Progenitor cell of endocrine pancreas (in vitro differentiated cells): ENCODE measurements around the gene CDC25B. TPM values are rescaled to one million over a fixed set of nuclear protein-coding genes. Genes with fewer than 3 reads are reported as not detected.
A peak's percentile ranks its signal among the peaks of the same experiment; 100 is the strongest.

Source experiments
- DNase-seq: peaks from one replicate; pipeline ENCODE4 v3.0.0; 2021; ENCODE audit warnings: low spot score; ENCODE audit not compliant: unreplicated experiment
- H3K27ac Mint-ChIP-seq: 2 replicates; pipeline ENCODE4 v1.8.0; 2021; ENCODE audit warnings: mild to moderate bottlenecking, moderate library complexity, mixed read lengths
- H3K27me3 Mint-ChIP-seq: 2 replicates; pipeline ENCODE4 v1.8.0; 2021; ENCODE audit warnings: mixed read lengths
- H3K36me3 Mint-ChIP-seq: 2 replicates; pipeline ENCODE4 v1.8.0; 2022; ENCODE audit warnings: mixed read lengths; ENCODE audit not compliant: insufficient read depth
- H3K4me1 Mint-ChIP-seq: 2 replicates; pipeline ENCODE4 v1.8.0; 2021; ENCODE audit warnings: low read depth, mixed read lengths
- H3K4me3 Mint-ChIP-seq: 2 replicates; pipeline ENCODE4 v1.8.0; 2021; ENCODE audit warnings: low read depth, mild to moderate bottlenecking, moderate library complexity, mixed read lengths
- H3K9me3 Mint-ChIP-seq: 2 replicates; pipeline ENCODE4 v1.8.0; 2021; ENCODE audit warnings: low read depth, mixed read lengths
- total RNA-seq: library from RNA; stranded (reverse); gene quantifications from 2 replicates; pipeline ENCODE4 v1.2.1, GENCODE V29; 2021
- TF ChIP-seq, protein P1 (sequence below): fragments of 200-600 bp; sonication (generic); IDR thresholded peaks from one replicate; pipeline ENCODE4 v1.5.0; 2021; ENCODE audit warnings: antibody characterized with exemption, mild to moderate bottlenecking; ENCODE audit not compliant: unreplicated experiment

CDC25B gene
- total RNA-seq, 1 donor from 2014 or later, result 36.7 TPM

- Mint-ChIP-seq H3K27me3 (peaks cover 61% of the 10 kb centered on the region), H3K4me1 (peaks cover 1% of the 10 kb centered on the region), H3K9me3 (no peaks in the 10 kb centered on the region), H3K4me3 (peak overlapping the region; percentile 46), H3K36me3 (no peaks in the 10 kb centered on the region), H3K27ac (no peak overlapping the region)
- TF ChIP-seq, protein P1, sequence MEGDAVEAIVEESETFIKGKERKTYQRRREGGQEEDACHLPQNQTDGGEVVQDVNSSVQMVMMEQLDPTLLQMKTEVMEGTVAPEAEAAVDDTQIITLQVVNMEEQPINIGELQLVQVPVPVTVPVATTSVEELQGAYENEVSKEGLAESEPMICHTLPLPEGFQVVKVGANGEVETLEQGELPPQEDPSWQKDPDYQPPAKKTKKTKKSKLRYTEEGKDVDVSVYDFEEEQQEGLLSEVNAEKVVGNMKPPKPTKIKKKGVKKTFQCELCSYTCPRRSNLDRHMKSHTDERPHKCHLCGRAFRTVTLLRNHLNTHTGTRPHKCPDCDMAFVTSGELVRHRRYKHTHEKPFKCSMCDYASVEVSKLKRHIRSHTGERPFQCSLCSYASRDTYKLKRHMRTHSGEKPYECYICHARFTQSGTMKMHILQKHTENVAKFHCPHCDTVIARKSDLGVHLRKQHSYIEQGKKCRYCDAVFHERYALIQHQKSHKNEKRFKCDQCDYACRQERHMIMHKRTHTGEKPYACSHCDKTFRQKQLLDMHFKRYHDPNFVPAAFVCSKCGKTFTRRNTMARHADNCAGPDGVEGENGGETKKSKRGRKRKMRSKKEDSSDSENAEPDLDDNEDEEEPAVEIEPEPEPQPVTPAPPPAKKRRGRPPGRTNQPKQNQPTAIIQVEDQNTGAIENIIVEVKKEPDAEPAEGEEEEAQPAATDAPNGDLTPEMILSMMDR, result peak; percentile 94
- peak; percentile 65 for DNase-seq
These were observed 46.2 kb upstream of the CDC25B start for GRCh38 chr20:3749689-3750531.

DNA sequence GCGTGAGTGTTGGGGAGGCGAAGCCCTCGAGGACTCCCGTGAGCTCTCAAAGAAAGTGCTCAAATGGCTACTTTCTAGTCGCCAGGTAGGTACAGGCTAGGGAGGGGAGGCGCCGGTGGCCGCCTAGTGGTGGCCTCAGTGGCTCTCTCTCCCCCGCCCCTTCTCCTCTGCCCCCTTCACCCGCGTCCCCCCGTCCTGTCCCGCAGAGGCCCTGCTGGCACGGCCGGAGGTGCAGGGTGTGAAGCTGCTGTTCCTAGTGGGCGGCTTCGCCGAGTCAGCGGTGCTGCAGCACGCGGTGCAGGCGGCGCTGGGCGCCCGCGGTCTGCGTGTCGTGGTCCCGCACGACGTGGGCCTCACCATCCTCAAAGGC is 44.8 kb upstream of the CDC25B start:
- no peak for DNase-seq
- H3K27me3 Mint-ChIP-seq, result peaks cover 47% of the 10 kb centered on the region
- no peaks in the 10 kb centered on the region for H3K9me3 Mint-ChIP-seq
- H3K4me1 Mint-ChIP-seq, result peaks cover 1% of the 10 kb centered on the region
- no peak overlapping the region for H3K27ac Mint-ChIP-seq
- TF ChIP-seq, protein P1, result peak; percentile 31
- no peak overlapping the region for H3K4me3 Mint-ChIP-seq
- H3K36me3 Mint-ChIP-seq, result no peaks in the 10 kb centered on the region

- TF ChIP-seq, protein P1, result no peak
- H3K27ac Mint-ChIP-seq, result no peak overlapping the region
- DNase-seq, result no peak
- peaks cover 1% of the 10 kb centered on the region for H3K4me1 Mint-ChIP-seq
- peak overlapping the region; percentile 53 for H3K4me3 Mint-ChIP-seq
- no peaks in the 10 kb centered on the region for H3K9me3 Mint-ChIP-seq
- H3K27me3 Mint-ChIP-seq, result peaks cover 42% of the 10 kb centered on the region
- no peaks in the 10 kb centered on the region for H3K36me3 Mint-ChIP-seq
These were observed 44.3 kb upstream of the CDC25B start for GRCh38 chr20:3751675-3752385.

DNA sequence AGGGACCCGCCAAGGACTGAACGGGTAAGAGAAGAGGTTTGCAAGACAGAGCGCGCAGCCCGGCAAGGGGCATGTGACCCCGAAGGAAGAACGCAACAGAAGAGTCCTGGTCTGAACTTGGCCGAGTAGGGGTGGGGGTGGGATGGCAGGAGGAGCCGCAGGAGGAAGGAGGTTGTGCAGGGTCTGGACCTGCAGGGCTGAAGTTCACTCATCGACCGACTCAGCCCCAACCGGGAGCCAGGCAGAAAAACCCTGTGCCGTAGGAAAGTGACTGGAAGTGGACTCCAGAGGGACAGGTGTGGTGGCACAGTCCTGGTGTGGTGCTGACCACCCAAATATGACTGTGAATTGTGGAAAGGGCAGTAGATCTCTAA is 43.7 kb upstream of the CDC25B start:
- peaks cover 1% of the 10 kb centered on the region for H3K4me1 Mint-ChIP-seq
- no peak overlapping the region for H3K27ac Mint-ChIP-seq
- H3K36me3 Mint-ChIP-seq, result no peaks in the 10 kb centered on the region
- H3K27me3 Mint-ChIP-seq, result peaks cover 36% of the 10 kb centered on the region
- H3K4me3 Mint-ChIP-seq, result peak overlapping the region; percentile 53
- no peaks in the 10 kb centered on the region for H3K9me3 Mint-ChIP-seq
- TF ChIP-seq, protein P1, result no peak
- no peak for DNase-seq

GRCh38 chr20:3753098-3753497 is 43.0 kb upstream of the CDC25B start:
- no peak for DNase-seq
- H3K4me3 Mint-ChIP-seq, result no peak overlapping the region
- TF ChIP-seq, protein P1, result peak; percentile 65
- H3K27me3 Mint-ChIP-seq, result peaks cover 29% of the 10 kb centered on the region
- peaks cover 1% of the 10 kb centered on the region for H3K36me3 Mint-ChIP-seq
- no peaks in the 10 kb centered on the region for H3K9me3 Mint-ChIP-seq
- no peak overlapping the region for H3K27ac Mint-ChIP-seq
- peaks cover 1% of the 10 kb centered on the region for H3K4me1 Mint-ChIP-seq
